HTR-8/SVneo (cell line): ENCODE results near the gene IFFO2.

Experiments
- DNase-seq: peaks from one replicate; pipeline ENCODE4 v3.0.0; 2011; ENCODE audit warnings: low spot score, mixed read lengths; ENCODE audit not compliant: insufficient read length
- FAIRE-seq: peaks from 2 replicates; lab custom pipeline; 2011; peaks lifted over from hg19 to GRCh38; lab: Jason Lieb, UNC

IFFO2 gene

GRCh38 chr1:18939398-18940302, 16.8 kb downstream of the IFFO2 start:
- FAIRE-seq, result no peak
- DNase-seq, result no peak

- no peak for DNase-seq
- FAIRE-seq, result no peak
Observed at GRCh38 chr1:18938707-18939070, 17.8 kb downstream of the IFFO2 start.

GRCh38 chr1:18938008-18938706, 18.3 kb downstream of the IFFO2 start:
- FAIRE-seq (peak; percentile 38), DNase-seq (no peak)

- no peak for FAIRE-seq
Observed at GRCh38 chr1:18937539-18937938, 18.9 kb downstream of the IFFO2 start.

GRCh38 chr1:18936814-18937481, 19.5 kb downstream of the IFFO2 start:
- FAIRE-seq (no peak), DNase-seq (no peak)

More at GRCh38 chr1:18937539-18937938, 18.9 kb downstream of the IFFO2 start:
- no peak for DNase-seq

- FAIRE-seq, result no peak
- DNase-seq, result no peak
Observed at GRCh38 chr1:18936471-18936813, 20.0 kb downstream of the IFFO2 start.

GRCh38 chr1:18934205-18935000, 22.1 kb downstream of the IFFO2 start:
- DNase-seq (no peak), FAIRE-seq (no peak)

- FAIRE-seq, result no peak
- DNase-seq, result no peak
Observed at GRCh38 chr1:18932879-18933278, 23.6 kb downstream of the IFFO2 start.

- FAIRE-seq, result no peak
- DNase-seq, result no peak
Observed at GRCh38 chr1:18932387-18932786, 24.1 kb downstream of the IFFO2 start.

GRCh38 chr1:18931730-18932129, 24.7 kb downstream of the IFFO2 start:
- DNase-seq, result no peak
- no peak for FAIRE-seq

- FAIRE-seq, result no peak
Observed at GRCh38 chr1:18929686-18930085, 26.8 kb downstream of the IFFO2 start.

GRCh38 chr1:18928985-18929384, 27.5 kb downstream of the IFFO2 start:
- no peak for FAIRE-seq
- no peak for DNase-seq

More at GRCh38 chr1:18929686-18930085, 26.8 kb downstream of the IFFO2 start:
- no peak for DNase-seq

GRCh38 chr1:18928406-18928805, 28.1 kb downstream of the IFFO2 start:
- no peak for FAIRE-seq

GRCh38 chr1:18927654-18928272, 28.7 kb downstream of the IFFO2 start:
- DNase-seq, result no peak
- FAIRE-seq, result no peak

More at GRCh38 chr1:18928406-18928805, 28.1 kb downstream of the IFFO2 start:
- no peak for DNase-seq

- DNase-seq (no peak), FAIRE-seq (peak; percentile 16)
Observed at GRCh38 chr1:18927082-18927653, 29.3 kb downstream of the IFFO2 start.

- FAIRE-seq (peak; percentile 55), DNase-seq (peak; percentile 91)
Observed at GRCh38 chr1:18926315-18927081, 30.0 kb downstream of the IFFO2 start.

- no peak for DNase-seq
- no peak for FAIRE-seq
Observed at GRCh38 chr1:18925279-18925678, 31.2 kb downstream of the IFFO2 start.

GRCh38 chr1:18924221-18924691, 32.2 kb downstream of the IFFO2 start:
- FAIRE-seq, result no peak
- DNase-seq, result no peak
